GM03348 (cell line): Measurements from ENCODE around the gene GRIN2A.

Experiments
- DNase-seq: peaks from one replicate; pipeline ENCODE4 v3.0.0; 2012; ENCODE audit warnings: low spot score

The GRIN2A gene

GRCh38 chr16:10181196-10182162 lies 749 bp downstream of the GRIN2A start:
- peak; percentile 92 for DNase-seq

- peak; percentile 42 for DNase-seq
Observed at GRCh38 chr16:10180771-10181163, 1.5 kb downstream of the GRIN2A start.

DNA sequence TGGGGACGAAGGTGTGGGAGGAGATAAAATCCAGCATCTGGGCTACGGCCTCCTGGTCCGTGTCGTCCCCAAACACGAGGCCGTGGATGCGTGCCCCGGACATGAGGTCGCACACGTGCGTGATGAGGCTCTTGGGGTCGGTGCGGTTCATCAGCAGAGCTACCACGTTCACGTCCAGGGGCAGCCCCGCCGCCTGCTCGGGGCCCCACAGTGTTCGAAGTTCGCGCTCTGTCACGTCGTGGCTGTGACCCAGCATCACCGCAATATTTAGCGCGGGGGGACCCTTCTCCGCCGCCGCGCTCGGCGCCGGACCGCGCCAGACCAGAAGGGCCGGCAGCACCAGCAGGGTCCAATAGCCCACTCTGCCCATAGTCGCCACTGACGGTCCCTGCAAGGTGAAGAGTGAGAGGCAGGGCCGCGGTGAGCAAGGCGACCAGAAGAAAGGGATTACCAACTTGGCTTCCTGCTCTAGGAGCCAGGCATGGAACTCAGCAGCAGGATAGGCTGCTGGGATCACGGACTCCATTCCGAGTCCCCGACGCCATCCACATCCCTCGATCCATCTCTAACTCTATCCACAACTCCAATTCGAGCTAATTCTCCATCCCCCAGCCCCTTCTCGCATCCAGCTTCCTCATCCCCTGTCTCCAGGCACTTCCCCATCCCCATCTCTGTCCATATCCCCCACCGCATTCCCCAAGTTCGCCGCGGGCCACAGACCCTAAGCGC lies 2.0 kb downstream of the GRIN2A start:
- no peak for DNase-seq

GRCh38 chr16:10178526-10178925 lies 3.7 kb downstream of the GRIN2A start:
- DNase-seq = no peak

DNA sequence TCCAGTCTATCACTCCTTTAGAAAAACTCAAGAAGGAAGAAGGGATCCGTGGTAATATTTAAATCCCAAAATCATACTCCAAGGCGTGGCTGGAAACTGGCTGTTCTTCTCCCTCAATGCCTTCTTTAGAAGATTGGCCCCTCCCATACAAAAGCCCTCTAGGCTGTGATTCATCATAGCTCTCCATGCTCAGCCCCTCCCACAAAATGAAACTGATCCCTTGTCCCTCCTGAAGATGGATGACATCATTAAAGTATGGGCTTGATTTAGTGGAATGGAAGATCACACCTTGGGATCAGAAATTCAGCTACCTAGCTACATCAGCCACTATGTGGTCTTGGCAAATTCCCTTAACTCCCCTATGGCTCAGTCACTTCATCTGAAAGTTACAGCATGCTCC lies 4.1 kb downstream of the GRIN2A start:
- no peak for DNase-seq

DNA sequence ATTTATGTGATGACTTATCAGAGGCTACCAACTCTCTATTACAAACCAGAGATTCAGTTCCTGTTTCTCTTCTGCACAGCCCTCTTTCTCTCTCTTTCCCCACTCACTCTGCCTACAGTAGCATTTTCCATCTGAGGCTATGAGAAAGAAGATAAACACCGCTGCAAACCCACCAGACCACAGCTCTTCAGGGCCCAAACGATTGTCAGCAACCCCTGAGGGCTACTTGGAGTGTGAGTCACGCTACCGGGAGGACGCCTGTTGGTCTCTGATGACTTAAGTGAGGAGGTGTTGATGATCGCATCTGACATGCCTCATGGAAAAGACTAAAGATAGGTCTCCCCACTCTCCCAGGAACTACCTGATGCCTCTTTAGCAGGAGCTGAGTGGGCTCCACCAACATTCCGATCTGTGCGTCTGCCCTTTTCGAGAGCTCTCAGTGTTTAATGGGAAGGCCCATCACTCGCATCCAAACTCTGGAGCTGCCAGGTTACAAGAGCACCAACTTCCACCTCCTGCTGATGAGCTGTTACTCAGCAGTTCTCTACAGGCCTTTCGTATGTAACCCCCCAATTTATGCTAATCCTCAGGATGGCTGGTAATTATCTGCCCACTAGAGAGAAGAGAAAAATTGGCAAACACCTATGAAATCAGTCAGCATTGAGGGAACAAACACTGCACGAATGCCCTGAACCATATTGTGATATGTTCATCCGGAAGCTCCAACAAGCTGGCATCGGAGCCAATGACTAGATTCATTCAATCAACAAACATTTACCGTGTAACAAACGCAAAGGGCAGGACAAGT lies 9.2 kb downstream of the GRIN2A start:
- DNase-seq = no peak

- DNase-seq = no peak
Observed at GRCh38 chr16:10171221-10171620, 11.0 kb downstream of the GRIN2A start.

DNA sequence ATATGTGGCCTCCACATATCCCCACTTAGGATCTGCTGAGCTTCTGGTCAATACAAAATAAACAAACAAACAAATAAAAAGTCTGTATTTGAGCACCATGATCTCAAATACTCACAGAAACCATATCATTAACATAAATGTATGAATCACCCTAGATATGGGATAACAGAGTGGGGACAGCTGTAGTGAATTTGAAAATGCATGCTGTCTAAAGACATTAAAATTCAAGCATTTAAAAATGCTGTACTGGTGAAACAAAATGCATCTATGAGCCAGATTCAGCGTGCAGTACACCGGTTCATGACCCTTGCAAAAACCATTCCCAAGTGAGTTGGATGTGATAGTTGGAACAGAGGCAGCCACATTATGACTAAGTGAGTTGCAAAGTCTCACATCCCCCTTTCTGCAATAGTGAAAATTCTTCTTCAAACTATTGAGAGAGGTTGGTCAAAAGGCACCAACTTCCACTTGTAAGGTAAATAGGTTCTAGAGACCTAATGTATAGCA lies 12.3 kb downstream of the GRIN2A start:
- DNase-seq = no peak

- no peak for DNase-seq
Observed at GRCh38 chr16:10169031-10169430, 13.2 kb downstream of the GRIN2A start.

GRCh38 chr16:10168258-10168657 lies 14.0 kb downstream of the GRIN2A start:
- DNase-seq = no peak

- DNase-seq = no peak
Observed at GRCh38 chr16:10165643-10166042, 16.6 kb downstream of the GRIN2A start.

- no peak for DNase-seq
Observed at GRCh38 chr16:10162981-10163380, 19.2 kb downstream of the GRIN2A start.

DNA sequence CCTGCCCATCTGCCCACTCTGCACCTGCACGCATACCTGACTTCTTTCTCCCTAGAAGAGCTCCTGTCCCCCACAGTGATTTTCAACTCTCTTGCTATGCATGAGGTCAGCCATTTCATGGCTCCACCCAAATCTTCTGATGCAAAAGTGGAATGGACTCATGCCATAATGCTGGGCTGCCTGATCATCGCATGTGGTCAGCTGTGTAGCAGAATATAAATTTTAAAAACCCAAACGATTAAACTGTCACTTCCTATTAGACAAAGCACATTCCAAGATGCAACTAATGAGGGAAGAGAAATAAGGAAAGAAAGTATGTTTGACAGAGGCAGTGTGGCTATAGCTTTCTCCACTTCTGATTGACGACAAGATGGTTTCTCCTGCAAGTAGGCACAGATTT lies 26.1 kb downstream of the GRIN2A start:
- no peak for DNase-seq

DNA sequence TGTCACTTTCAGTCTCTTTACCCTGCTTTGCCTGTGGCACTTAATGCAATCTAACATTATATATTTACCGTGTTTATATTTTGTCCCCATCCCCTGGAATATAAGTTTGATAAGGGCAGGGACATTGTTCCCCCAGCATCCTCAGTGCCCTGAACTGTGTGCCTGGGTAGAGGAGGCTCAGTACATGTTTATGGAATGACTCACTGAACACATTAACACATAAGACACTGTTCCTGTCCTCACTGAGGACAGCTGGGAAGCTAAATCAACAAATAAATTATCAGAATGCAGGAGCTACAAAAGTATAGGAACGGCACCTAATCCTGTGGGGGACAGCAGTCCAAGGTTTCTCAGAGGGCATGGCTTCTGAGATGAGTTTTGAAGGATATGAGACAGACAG lies 27.8 kb downstream of the GRIN2A start:
- DNase-seq = no peak

DNA sequence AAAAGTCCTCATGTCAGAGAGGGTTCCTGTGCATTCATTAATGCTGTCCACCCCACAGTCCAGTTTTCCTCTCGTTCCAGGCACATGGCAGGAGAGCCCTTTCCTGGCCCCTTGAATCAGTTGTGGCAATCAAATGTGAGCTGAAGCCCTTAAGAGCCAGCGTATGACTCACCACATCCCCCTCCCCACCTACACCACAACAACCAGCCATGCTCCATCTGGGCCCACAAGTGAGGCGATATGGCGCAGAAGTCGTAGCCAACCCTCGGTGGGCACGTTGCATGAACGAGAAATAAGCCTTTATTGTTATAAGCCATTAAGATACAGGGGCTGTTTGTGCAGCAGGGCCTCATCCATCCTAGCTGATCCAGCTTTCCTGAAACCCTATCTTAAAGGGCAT lies 28.2 kb downstream of the GRIN2A start:
- DNase-seq = no peak

- DNase-seq = no peak
Observed at GRCh38 chr16:10151718-10152117, 30.5 kb downstream of the GRIN2A start.

- DNase-seq = no peak
Observed at GRCh38 chr16:10150906-10151305, 31.3 kb downstream of the GRIN2A start.

- no peak for DNase-seq
Observed at GRCh38 chr16:10145542-10146035, 36.6 kb downstream of the GRIN2A start.

GRCh38 chr16:10141671-10142070 lies 40.6 kb downstream of the GRIN2A start:
- DNase-seq = no peak

DNA sequence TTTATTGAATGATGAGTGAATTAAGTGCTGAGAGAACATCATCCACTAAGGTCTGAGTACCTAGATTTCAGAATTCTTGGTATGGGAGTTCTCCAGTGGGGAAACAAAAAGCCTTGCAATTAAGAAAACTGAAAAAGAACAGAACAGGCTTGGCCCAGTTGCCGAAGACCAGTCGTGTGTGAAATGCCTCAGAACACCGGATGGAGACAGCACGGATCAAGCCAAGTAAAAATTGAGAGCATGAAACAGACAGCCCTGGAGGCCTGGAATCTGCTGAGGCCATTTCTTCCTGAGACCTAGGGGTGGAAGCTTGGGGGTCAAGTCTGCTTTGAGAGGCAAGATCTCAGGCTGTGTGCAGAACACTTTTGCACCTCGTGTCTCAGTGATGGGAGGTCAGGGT lies 43.3 kb downstream of the GRIN2A start:
- DNase-seq = no peak

DNA sequence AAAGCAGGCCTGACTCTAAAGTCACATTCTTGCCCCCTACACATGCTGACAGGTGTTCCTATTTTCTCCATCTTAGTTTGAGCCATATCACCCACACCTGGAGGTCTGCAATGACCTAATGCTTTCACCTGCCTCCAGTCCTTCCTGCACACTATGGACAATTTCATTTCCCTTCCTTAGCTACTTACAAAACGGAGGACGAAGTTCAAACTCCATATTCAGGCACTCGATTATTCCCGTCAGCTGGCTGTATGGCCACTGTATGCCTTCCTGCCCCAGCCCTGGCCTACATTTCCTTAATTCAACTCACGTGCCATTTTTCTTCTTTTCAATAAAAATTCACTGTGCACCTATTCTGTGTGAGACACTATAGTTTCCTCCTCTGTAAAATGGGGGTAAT lies 44.9 kb downstream of the GRIN2A start:
- no peak for DNase-seq

GRCh38 chr16:10136916-10137315 lies 45.3 kb downstream of the GRIN2A start:
- DNase-seq = no peak
